Measurements from ENCODE around the gene FSHB. TPM values are rescaled to one million over a fixed set of nuclear protein-coding genes. Genes with fewer than 3 reads are reported as not detected.
"Not testable (repeated sequence)": the region's sequence is repeated elsewhere in the genome, so short reads cannot be mapped to it uniquely, and the experiment has no call there.

FSHB gene
- total RNA-seq, result not detected

DNA sequence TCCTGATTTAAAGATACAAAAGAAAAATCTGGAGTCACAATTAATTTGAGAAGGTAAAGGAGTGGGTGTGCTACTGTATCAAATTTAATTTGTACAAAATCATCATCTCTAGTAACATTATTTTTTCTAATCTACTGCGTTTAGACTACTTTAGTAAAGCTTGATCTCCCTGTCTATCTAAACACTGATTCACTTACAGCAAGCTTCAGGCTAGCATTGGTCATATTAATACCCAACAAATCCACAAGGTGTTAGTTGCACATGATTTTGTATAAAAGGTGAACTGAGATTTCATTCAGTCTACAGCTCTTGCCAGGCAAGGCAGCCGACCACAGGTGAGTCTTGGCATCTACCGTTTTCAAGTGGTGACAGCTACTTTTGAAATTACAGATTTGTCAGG is at the start of gene FSHB:
TSS of gene FSHB (plus strand) at position 301 of the 400 bp plus-strand sequence. CDS start 889 bp downstream, outside the sequence.
- ATAC-seq (replicated peaks), result no peak
- no peaks in the 10 kb centered on the region for H3K4me1 Mint-ChIP-seq
- no peak within 1 kb of the TSS for H3K27ac Mint-ChIP-seq
- peaks cover 7% of the 10 kb centered on the region for H3K27me3 Mint-ChIP-seq
- no peaks in the 10 kb centered on the region for H3K9me3 Mint-ChIP-seq
- no peaks in the 10 kb centered on the region for H3K36me3 Mint-ChIP-seq (ENCODE audit: low read depth)
- H3K4me3 Mint-ChIP-seq, result no peak within 1 kb of the TSS

DNA sequence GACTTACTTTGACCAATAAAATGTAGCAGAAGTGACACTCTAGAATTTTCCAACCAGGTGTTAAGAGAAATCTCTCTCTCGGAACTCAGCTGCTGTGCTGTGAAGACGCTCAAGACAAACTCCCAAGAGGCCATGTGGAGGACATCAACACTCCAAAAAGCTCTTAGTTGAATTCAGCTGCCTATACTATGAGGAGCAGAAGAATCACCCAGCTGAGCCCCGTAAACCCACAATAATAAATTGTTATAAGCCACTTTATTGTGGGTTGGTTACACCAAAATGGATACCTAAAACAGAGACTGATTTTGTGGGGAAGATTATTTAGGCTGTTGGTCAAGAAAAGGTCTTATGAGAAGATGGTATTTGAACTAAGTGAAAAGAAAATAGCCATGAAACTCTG is 44.1 kb upstream of the FSHB start:
- no peaks in the 10 kb centered on the region for H3K36me3 Mint-ChIP-seq (ENCODE audit: low read depth)
- H3K4me3 Mint-ChIP-seq, result no peak overlapping the region
- no peak overlapping the region for H3K27ac Mint-ChIP-seq
- ATAC-seq (replicated peaks), result no peak
- no peaks in the 10 kb centered on the region for H3K4me1 Mint-ChIP-seq
- no peaks in the 10 kb centered on the region for H3K27me3 Mint-ChIP-seq
- no peaks in the 10 kb centered on the region for H3K9me3 Mint-ChIP-seq

DNA sequence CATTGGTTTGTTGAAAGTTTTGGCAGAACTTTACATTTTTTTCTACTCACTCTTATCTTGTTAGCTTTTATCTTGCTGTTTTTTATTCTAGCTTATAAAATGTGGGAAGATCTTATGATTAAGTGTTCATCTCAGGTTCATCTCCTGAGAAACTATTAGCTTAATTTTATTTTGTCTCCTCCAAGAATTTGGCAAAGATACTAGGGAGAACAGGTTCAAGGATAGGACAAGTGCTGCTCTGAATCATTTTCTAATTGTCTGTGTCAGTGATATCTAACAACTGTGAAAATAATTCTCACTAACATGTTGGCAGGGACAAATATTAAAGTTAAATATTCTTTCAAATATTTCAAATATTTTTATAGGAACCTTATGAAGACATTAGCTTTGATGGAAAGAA is 38.2 kb upstream of the FSHB start:
- no peaks in the 10 kb centered on the region for H3K9me3 Mint-ChIP-seq
- no peaks in the 10 kb centered on the region for H3K4me1 Mint-ChIP-seq
- H3K36me3 Mint-ChIP-seq (ENCODE audit: low read depth), result no peaks in the 10 kb centered on the region
- H3K4me3 Mint-ChIP-seq, result no peak overlapping the region
- no peak for ATAC-seq (replicated peaks)
- H3K27ac Mint-ChIP-seq, result no peak overlapping the region
- peaks cover 4% of the 10 kb centered on the region for H3K27me3 Mint-ChIP-seq

DNA sequence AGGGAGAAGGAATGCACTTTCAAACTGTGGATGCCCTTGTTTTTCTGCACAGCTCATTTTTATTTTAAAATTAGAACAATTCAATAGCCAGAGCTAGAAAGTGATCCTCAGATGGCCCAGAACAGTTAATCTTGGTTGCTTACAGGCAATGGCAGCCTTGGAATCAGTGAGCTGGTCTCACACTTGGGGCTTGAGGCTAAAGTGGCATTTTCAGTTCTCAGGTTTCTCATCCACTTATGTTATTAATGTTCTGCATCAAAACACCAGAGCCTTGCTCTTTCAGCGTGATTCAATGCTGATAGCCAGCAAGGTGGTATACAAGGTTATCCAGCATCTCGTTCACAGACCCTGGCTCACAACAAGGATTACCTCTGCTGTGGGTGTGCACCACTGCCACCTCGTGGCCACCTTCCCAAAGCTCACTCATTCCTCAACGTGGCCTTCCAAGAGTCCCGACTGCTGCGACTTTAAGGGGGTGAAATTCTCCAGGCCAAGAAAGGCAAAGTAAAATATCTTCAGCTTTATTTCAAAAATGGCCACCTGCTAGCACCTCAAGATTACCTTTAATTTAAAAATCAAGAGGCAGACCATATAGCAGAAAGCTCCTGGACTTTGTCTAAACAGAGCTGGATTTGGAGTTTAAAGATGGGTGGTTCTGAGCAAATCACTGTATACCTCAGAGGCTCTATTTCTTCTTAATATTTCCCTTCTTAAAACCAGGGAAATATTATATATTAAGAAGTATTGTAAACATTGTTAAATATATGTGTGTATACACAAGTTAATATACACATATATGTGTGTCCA is 34.2 kb upstream of the FSHB start:
- Mint-ChIP-seq H3K27ac (no peak overlapping the region), H3K9me3 (no peaks in the 10 kb centered on the region), H3K4me3 (no peak overlapping the region), H3K4me1 (no peaks in the 10 kb centered on the region), H3K27me3 (peaks cover 4% of the 10 kb centered on the region), H3K36me3 (ENCODE audit: low read depth) (no peaks in the 10 kb centered on the region)
- peak; percentile 60 for ATAC-seq (replicated peaks)

DNA sequence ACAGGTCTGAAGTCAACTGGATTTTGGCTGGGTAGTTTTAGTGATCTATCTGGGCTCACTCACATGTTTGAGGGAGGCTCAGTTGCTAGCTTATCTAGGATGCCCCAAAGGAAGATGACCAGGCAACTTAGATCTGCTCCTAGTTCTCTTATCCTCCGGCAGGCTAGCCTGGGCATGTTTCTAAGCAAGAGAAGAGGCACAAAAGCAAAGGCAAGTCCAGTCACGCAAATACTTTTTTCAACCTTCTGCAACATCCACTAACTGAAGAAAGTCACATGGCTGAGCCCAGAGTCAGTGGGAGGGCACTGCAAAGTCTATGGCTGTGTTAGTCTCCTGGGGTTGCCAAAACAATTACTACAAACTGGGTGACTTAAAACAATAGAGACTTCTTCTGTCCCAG is 32.9 kb upstream of the FSHB start:
- Mint-ChIP-seq H3K27ac (no peak overlapping the region), H3K9me3 (no peaks in the 10 kb centered on the region), H3K4me3 (no peak overlapping the region), H3K36me3 (ENCODE audit: low read depth) (no peaks in the 10 kb centered on the region), H3K27me3 (no peaks in the 10 kb centered on the region), H3K4me1 (no peaks in the 10 kb centered on the region)
- no peak for ATAC-seq (replicated peaks)

DNA sequence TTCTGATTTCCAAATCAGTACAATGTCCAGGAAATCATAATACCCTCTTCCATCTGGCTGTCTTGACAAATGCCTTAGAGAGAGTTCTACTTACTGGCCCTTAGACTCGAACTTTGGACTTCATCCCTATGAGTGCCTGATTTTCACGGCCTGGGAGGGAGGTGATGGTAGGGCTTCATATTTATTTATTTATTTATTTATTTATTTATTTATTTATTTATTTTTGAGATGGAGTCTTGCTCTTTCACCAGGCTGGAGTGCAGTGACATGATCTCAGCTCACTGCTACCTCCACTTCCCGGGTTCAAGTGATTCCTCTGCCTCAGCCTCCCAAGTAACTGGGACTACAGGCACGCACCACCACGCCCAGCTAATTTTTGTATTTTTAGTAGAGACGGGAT is 27.8 kb upstream of the FSHB start:
- not testable (repeated sequence) for H3K36me3 Mint-ChIP-seq (ENCODE audit: low read depth); H3K27me3 Mint-ChIP-seq; H3K27ac Mint-ChIP-seq; H3K9me3 Mint-ChIP-seq; H3K4me3 Mint-ChIP-seq; ATAC-seq (replicated peaks); H3K4me1 Mint-ChIP-seq

DNA sequence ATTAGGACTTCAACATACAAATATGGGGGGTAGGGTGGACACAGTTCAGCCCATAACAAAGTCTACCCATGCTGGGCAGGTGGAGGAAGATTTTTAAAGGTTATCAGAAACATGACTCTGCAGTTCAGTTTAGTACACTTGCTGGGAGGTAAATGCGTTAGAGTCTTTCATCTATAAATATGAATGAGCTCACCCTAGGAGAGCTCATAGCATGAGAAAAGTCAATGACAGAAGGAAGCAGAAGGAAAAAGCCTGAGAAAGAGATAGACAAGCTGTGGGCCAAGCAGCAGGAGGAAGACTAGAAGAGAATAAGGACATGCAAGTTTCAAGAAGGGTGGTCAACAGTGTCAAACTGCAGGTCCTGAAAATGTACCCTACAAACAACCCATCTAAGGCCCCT is 27.0 kb upstream of the FSHB start:
- H3K36me3 Mint-ChIP-seq (ENCODE audit: low read depth), result no peaks in the 10 kb centered on the region
- H3K27me3 Mint-ChIP-seq, result peaks cover 3% of the 10 kb centered on the region

DNA sequence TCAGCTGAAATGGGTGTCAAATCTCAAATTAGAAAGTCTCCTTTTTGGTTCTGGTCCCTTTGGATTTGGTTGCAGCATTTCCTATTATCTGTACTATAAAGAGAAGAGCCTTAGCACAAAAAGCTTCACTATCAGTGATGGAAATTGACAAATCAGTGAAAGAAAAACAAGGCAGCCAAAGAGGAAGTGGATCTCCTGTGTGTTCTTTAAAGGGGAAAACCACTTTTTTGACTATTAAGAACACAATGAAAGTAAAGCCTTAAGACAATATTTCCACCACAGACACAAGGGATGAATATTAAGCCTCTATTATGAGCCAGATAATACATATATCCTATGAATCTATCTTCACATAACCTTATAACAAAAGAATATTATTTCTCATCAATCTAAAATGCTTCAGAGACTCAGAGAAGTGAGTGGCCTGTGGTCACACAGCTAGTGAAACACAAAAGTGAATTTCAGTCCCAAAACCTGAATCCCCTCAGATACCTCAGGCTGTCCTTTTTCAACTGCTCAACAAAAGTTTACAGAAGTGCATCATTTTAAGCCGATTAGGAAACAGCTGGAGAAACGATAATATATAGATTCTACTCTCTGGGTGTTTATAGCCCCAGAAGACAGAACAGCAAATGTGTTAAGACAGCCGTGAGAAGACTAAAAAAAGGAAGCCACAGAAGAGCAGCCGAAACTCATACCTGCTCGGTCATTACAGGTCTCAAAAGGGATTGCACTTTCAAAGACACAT is 24.4 kb upstream of the FSHB start:
- peaks cover 3% of the 10 kb centered on the region for H3K27me3 Mint-ChIP-seq
- H3K4me3 Mint-ChIP-seq, result no peak overlapping the region
- no peaks in the 10 kb centered on the region for H3K4me1 Mint-ChIP-seq
- no peaks in the 10 kb centered on the region for H3K36me3 Mint-ChIP-seq (ENCODE audit: low read depth)
- no peak overlapping the region for H3K27ac Mint-ChIP-seq
- no peak for ATAC-seq (replicated peaks)
- H3K9me3 Mint-ChIP-seq, result no peaks in the 10 kb centered on the region

More for the DNA sequence above, 27.0 kb upstream of the FSHB start:
- H3K4me3 Mint-ChIP-seq, result no peak overlapping the region
- no peak overlapping the region for H3K27ac Mint-ChIP-seq
- H3K9me3 Mint-ChIP-seq, result no peaks in the 10 kb centered on the region
- H3K4me1 Mint-ChIP-seq, result no peaks in the 10 kb centered on the region
- no peak for ATAC-seq (replicated peaks)

DNA sequence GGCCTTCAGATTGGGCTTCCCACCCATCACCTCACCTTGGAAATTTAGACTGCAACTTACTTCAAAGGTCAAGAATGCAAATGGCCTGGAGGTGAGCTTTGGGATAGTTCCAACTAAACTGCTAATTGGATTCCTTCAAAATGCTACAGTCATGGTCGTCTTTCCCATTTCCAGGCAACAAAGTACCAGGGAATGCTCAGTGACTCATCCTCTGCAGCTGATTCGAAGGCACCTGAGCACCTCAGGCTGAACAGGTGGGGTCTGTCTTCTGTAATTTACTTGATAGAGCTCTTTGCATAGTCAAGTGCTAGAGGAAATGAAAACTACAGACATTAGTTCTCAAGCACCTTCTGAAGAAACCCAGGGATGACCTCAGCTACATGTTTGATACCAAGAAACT is 20.5 kb upstream of the FSHB start:
- Mint-ChIP-seq H3K27me3 (peaks cover 3% of the 10 kb centered on the region), H3K4me1 (no peaks in the 10 kb centered on the region), H3K9me3 (peaks cover under 1% of the 10 kb centered on the region), H3K4me3 (no peak overlapping the region), H3K36me3 (ENCODE audit: low read depth) (no peaks in the 10 kb centered on the region), H3K27ac (no peak overlapping the region)
- no peak for ATAC-seq (replicated peaks)

DNA sequence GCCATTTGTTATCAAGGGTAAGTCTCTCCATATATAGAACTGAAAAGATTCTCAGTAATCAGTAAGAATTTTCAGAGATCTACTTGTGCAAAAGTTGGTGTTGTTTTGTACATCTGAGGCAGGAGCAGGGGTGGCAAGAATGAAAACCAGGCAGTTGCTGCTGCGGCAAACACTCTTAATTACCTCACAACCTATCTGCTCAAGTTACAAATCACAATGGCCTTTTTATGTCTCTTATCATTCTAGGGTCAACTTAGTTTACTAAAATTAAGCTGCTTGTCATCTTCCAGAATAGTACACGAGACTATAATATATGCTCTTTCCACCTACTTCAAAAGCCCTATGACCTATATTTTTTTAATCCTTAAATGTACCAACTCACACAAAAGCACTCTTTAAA is 14.3 kb upstream of the FSHB start:
- no peak for ATAC-seq (replicated peaks)
- H3K36me3 Mint-ChIP-seq (ENCODE audit: low read depth), result no peaks in the 10 kb centered on the region
- H3K9me3 Mint-ChIP-seq, result peaks cover 3% of the 10 kb centered on the region
- H3K27me3 Mint-ChIP-seq, result peaks cover 4% of the 10 kb centered on the region
- no peaks in the 10 kb centered on the region for H3K4me1 Mint-ChIP-seq
- no peak overlapping the region for H3K4me3 Mint-ChIP-seq
- no peak overlapping the region for H3K27ac Mint-ChIP-seq

DNA sequence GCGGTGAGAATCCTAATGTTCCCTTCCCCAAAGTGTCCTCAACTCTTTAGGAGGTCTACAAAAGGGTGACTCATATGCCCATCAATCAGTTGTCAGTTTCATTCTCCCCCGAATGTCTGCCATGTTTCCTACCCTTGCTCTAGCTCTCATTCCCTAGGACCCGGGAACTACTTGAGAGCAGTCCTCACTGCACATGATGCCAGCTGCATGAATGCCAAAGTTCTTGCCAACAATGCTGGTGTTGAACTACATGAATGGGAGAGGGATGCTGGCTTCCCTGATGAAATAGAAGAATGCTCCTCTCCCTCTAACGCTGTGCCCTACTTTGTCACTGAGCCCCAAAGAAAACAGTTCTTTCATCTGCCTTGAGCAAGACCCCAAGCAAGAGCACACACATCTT is 12.5 kb upstream of the FSHB start:
- H3K27me3 Mint-ChIP-seq, result peaks cover 7% of the 10 kb centered on the region
- peaks cover 3% of the 10 kb centered on the region for H3K9me3 Mint-ChIP-seq
- ATAC-seq (replicated peaks), result no peak
- no peaks in the 10 kb centered on the region for H3K4me1 Mint-ChIP-seq
- no peak overlapping the region for H3K4me3 Mint-ChIP-seq
- H3K36me3 Mint-ChIP-seq (ENCODE audit: low read depth), result no peaks in the 10 kb centered on the region
- H3K27ac Mint-ChIP-seq, result no peak overlapping the region

DNA sequence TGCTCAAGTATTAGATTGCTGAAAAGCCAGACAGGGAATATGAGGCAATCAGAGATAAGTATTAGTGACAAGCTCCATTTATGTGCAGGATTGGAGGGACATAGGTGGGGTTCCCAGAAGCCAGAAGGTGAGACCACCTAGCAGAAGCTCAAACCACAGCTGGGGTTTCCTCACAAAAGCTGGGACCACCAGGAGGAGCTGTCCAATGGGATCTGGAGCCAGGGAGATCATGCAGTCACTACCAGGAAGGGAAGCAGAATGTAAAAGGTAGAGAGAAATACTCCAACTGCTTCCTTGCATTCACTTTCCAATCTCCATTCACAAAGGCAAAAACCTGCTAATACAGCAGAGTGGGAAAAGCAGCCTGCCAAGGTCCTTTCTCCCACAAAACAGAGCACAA is 5.2 kb upstream of the FSHB start:
- H3K4me1 Mint-ChIP-seq, result no peaks in the 10 kb centered on the region
- H3K4me3 Mint-ChIP-seq, result no peak overlapping the region
- H3K36me3 Mint-ChIP-seq (ENCODE audit: low read depth), result no peaks in the 10 kb centered on the region
- no peak overlapping the region for H3K27ac Mint-ChIP-seq
- H3K9me3 Mint-ChIP-seq, result peaks cover 4% of the 10 kb centered on the region
- peaks cover 16% of the 10 kb centered on the region for H3K27me3 Mint-ChIP-seq
- ATAC-seq (replicated peaks), result no peak

DNA sequence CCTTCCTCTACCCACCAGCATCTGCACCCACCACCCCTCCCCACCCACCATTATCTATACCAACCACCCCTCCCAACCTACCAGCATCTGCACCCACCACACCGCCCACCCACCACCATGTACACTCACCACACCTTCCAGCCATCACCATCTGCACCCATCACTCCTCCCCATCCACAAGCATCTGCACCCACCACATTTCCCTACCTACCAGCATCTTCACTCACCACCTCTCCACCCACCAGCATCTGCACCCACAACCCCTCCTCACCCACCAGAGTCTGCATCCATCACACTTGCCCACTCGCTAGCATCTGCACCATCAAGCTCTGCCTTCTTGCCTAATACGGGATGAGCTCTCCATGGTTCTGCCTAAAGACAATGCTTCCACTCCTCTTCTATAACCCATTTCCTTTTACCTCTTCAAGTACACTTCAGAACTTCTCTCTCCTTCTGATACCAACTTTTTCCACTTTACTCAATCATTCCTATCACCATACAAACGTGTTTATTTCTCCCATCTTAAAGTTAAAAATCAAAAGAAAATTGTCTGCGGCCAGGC is 2.4 kb upstream of the FSHB start:
- Mint-ChIP-seq H3K36me3 (ENCODE audit: low read depth) (no peaks in the 10 kb centered on the region), H3K4me1 (no peaks in the 10 kb centered on the region), H3K4me3 (no peak overlapping the region), H3K9me3 (peaks cover 4% of the 10 kb centered on the region), H3K27me3 (peaks cover 13% of the 10 kb centered on the region), H3K27ac (no peak overlapping the region)
- ATAC-seq (replicated peaks), result no peak

DNA sequence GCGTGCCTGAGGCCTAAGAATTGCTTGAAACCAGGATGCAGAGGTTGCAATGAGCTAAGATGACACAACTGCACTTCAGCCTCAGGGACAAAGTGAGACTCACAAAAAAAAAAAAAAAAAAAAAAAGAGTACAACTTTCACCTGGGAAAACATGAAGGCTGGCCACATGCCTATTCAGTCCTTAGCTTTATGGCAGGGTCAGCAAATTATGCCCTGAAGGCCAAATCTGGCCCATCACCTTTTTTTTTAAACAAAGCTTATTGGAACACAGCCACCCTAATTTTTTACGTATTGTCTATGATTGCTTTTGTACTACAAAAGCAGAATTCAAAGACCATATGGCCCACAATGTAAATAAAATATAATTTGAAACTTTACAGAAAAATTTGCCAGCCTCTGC is 8.2 kb downstream of the FSHB start:
- ATAC-seq (replicated peaks), result no peak

DNA sequence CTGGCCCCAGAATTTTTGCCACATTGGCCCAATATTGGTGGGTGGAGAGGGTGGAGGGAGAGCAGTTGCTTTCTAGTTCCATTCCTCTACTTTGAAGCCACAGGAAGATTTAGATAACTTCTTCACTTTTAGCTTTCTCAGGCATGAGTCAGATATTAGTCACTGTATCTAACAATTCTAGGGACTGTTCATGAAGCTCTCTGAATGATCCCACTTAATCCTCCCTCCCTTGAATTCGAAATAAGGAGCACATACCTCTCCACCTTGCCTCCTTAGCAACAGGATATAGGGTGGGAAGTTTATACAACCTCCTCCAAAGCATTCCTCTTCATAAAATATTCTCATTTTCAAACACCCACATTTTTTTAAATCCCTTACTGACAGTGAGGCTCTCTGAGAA is 13.5 kb downstream of the FSHB start:
- Mint-ChIP-seq H3K4me3 (no peak overlapping the region), H3K27ac (no peak overlapping the region), H3K4me1 (no peaks in the 10 kb centered on the region), H3K36me3 (ENCODE audit: low read depth) (no peaks in the 10 kb centered on the region), H3K9me3 (no peaks in the 10 kb centered on the region), H3K27me3 (peaks cover 16% of the 10 kb centered on the region)
- peak; percentile 78 for ATAC-seq (replicated peaks)

More for the DNA sequence above, 8.2 kb downstream of the FSHB start:
- no peak overlapping the region for H3K4me3 Mint-ChIP-seq
- H3K27ac Mint-ChIP-seq, result no peak overlapping the region
- no peaks in the 10 kb centered on the region for H3K9me3 Mint-ChIP-seq
- no peaks in the 10 kb centered on the region for H3K4me1 Mint-ChIP-seq
- peaks cover 6% of the 10 kb centered on the region for H3K27me3 Mint-ChIP-seq
- no peaks in the 10 kb centered on the region for H3K36me3 Mint-ChIP-seq (ENCODE audit: low read depth)
